Thymus (tissue), 11 donors: Measurements from ENCODE around the gene SYT15. TPM values are rescaled to one million over a fixed set of nuclear protein-coding genes. Genes with fewer than 3 reads are reported as not detected.

ENCODE experiments used
- DNase-seq, 9 donors: peaks; one replicate each; pipeline ENCODE4 v3.0.0-alpha.2; 2013; ENCODE audit warnings: low spot score in 9 of 9, low read depth in 6 of 9, missing footprints in 1 of 9
- H3K27ac ChIP-seq, 2 donors: one replicate each; pipeline ENCODE4 v1.5.1; 2013; ENCODE audit warnings: control low read depth in 1 of 2, low read depth in 1 of 2, low read length in 1 of 2, mild to moderate bottlenecking in 1 of 2, moderate library complexity in 1 of 2
- H3K27me3 ChIP-seq, 2 donors: one replicate each; pipeline ENCODE4 v1.5.1; 2013; ENCODE audit warnings: low read length in 1 of 2; ENCODE audit not compliant: control insufficient read depth in 2 of 2, insufficient read depth in 1 of 2
- H3K36me3 ChIP-seq, 2 donors: one replicate each; pipeline ENCODE4 v1.5.1; 2013; ENCODE audit warnings: low read length in 1 of 2, mild to moderate bottlenecking in 1 of 2, moderate library complexity in 1 of 2; ENCODE audit not compliant: control insufficient read depth in 2 of 2, insufficient read depth in 2 of 2
- H3K4me1 ChIP-seq, 2 donors: one replicate each; pipeline ENCODE4 v1.5.1; 2013; ENCODE audit warnings: low read length in 2 of 2; ENCODE audit not compliant: control insufficient read depth in 2 of 2, insufficient read depth in 2 of 2
- H3K4me3 ChIP-seq, 2 donors: one replicate each; pipeline ENCODE4 v1.5.1; 2013; ENCODE audit warnings: low read length in 2 of 2, control low read depth in 1 of 2, mild to moderate bottlenecking in 1 of 2
- H3K9me3 ChIP-seq, 2 donors: one replicate each; pipeline ENCODE4 v1.5.1; 2013; ENCODE audit warnings: low read length in 1 of 2, mild to moderate bottlenecking in 1 of 2; ENCODE audit not compliant: control insufficient read depth in 2 of 2, insufficient read depth in 1 of 2
- WGBS: extraction: QIAGEN DNeasy Blood & Tissue Kit; methylation state at CpG from one replicate; pipeline ENCODE4 v1.1.7; 2013; 5-methylcytosine and 5-hydroxymethylcytosine counted together
- polyA plus RNA-seq: library from polyadenylated mRNA; stranded (reverse); fragments of 200-250 nt; gene quantifications from one replicate; pipeline ENCODE4 v1.2.3, GENCODE V29; 2013
- total RNA-seq: library from RNA; stranded (reverse); fragments of 120-200 nt; gene quantifications from one replicate; pipeline ENCODE4 v1.2.4, GENCODE V29; 2013
- donor health status: healthy.

SYT15 gene
- total and polyA plus RNA-seq, 2 donors: 0.80 to 2.6 TPM

- Histone ChIP-seq H3K9me3 (no peaks in the 10 kb centered on the region), H3K27me3 (peaks cover 3 to 43% of the 10 kb centered on the region in 2 donors), H3K36me3 (no peaks in the 10 kb centered on the region), H3K4me1 (peaks cover 0 to 12% of the 10 kb centered on the region in 2 donors), H3K4me3 (no peak overlapping the region), H3K27ac (no peak overlapping the region)
- no peak for DNase-seq
- WGBS: 96% methylated on average over 14 of the region's 14 CpGs
These were observed 35.2 kb upstream of the SYT15 start for GRCh38 chr10:46543466-46544377.

DNA sequence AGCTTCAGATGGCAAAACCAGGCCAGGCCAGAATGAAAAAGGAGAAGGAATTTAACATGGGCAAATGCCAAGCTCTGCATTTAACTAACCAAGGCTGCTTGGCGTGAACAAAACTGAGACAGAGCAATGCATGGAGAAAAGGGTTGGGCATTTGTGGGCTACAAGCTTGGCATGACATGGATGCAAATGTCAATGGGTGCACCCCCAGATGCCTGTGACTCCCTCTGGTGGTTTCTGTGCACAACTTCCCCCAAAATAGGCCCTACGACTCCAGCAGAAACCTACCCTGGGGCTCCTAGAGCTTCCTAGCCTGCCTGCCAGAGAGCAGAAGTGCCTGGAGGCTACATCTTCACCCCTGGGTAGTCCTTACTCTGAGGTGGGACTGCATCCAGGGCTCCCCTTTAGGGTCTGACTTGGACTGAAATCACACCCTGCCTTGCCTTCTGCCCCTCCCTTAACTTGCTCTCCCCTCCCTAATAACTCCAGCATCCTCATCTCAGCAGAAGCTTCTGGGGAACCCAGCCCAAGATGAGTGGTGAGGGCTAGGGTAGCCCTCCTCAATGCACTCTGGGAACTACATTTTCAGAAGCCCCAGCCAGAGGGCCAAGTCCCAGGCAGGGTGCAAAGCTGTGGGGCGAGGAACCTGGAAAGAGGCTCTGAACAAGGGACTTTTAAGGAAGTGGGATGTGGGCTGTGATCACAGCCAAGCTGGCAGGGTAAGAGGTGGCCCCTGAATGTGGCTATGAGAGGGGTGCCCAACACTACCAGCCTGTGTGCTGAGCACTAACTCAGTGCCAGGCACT, 33.7 kb upstream of the SYT15 start:
- no peak overlapping the region for H3K4me3 ChIP-seq
- 73% methylated on average over 3 of the region's 3 CpGs for WGBS
- no peaks in the 10 kb centered on the region for H3K9me3 ChIP-seq
- no peaks in the 10 kb centered on the region for H3K36me3 ChIP-seq
- no peak overlapping the region for H3K27ac ChIP-seq
- H3K27me3 ChIP-seq: peaks cover 0 to 38% of the 10 kb centered on the region in 2 donors
- peaks cover 0 to 12% of the 10 kb centered on the region in 2 donors for H3K4me1 ChIP-seq
- DNase-seq: no peak

DNA sequence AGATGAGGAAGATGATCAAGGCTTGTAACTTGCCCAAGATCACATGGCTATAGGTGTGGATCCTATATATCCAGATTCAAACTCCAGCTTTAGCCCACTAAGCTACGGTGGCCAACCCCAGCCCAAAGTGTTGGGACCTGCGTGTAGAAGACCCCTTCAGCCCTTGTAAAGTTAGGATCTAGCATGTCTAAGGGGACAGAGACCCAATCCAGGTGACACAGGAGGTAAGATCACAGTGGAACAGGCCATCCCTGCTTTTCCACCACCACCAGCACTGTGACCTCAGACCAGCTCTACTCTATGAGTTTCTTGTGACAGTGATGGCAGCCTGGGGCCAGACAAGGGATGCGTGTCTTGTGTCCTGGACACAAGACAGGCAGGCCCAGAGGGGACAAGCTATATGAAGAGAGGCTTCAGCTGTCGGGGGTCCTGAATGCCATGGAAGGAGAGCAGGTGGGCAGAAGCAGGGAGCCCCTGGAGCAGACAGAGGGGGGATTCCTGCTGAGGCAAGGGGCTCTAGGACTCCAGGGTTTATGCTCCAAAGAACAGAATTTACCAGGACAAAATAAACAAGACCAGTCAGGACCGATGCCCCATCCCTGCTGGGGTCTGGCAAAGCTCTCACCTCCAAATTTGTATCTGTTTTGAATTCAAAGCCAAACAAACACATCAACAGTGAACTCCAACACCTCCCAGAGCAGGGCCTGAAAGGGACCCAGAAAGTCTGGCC, 32.9 kb upstream of the SYT15 start:
- no peak for DNase-seq
- WGBS: 87% methylated on average over 5 of the region's 5 CpGs
- peaks cover 0 to 8% of the 10 kb centered on the region in 2 donors for H3K4me1 ChIP-seq
- H3K9me3 ChIP-seq: no peaks in the 10 kb centered on the region
- peaks cover 0 to 33% of the 10 kb centered on the region in 2 donors for H3K27me3 ChIP-seq
- no peaks in the 10 kb centered on the region for H3K36me3 ChIP-seq
- H3K4me3 ChIP-seq: no peak overlapping the region
- H3K27ac ChIP-seq: no peak overlapping the region

DNA sequence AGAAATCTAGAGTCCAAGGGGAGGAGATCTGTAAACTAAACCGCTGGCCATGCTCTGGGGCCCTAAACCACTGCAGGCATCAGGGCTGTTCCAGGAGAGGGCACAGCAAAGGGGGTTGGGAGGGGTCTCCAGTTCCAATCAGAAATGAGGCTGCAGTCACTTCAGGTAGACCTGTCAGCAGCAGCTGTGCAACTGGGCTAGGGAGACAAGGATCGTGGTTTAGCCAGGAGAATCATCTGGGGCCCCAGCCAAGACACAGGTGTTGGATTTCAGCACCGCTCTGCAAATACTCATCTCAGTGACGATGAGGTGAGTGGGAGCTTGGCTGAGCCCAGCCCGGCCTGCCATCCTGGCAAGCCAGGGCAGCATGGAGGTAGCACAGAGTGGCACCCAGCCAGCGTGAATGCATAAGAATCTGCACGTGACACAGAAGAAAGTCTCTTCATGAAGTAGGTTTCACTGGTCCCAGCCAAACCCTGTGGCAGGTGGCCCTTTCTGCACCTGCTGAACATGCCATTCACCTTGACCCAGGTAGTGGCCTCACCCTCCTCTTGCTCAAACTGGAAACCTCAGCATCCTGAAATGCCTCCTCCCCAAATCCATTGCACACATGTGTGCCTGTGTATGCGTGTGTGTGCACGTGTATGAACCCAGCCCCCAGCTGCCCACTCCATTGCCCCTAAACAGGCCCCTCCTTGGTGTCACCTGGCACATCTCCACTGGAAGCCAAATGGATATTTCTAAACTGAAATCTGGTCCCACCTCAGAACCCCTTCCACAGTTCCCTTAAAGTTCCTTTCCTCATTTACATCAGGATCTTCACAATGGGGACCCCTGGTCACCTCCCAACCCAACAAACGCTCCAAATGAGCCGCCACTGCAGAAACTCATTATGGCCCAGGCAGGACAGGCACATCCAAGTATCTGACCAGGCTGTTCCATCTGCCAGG, 32.1 kb upstream of the SYT15 start:
- no peaks in the 10 kb centered on the region for H3K36me3 ChIP-seq
- H3K27ac ChIP-seq: no peak overlapping the region
- H3K4me1 ChIP-seq: peaks cover 0 to 8% of the 10 kb centered on the region in 2 donors
- H3K27me3 ChIP-seq: peaks cover 0 to 29% of the 10 kb centered on the region in 2 donors
- DNase-seq: no peak
- 79% methylated on average over 11 of the region's 11 CpGs for WGBS
- no peak overlapping the region for H3K4me3 ChIP-seq
- H3K9me3 ChIP-seq: no peaks in the 10 kb centered on the region

- WGBS: 82% methylated on average over 11 of the region's 11 CpGs
- Histone ChIP-seq H3K4me1 (peaks cover 0 to 8% of the 10 kb centered on the region in 2 donors), H3K4me3 (no peak overlapping the region), H3K27ac (no peak overlapping the region), H3K27me3 (peaks cover 0 to 30% of the 10 kb centered on the region in 2 donors), H3K36me3 (no peaks in the 10 kb centered on the region), H3K9me3 (no peaks in the 10 kb centered on the region)
- no peak for DNase-seq
These were observed 31.1 kb upstream of the SYT15 start for GRCh38 chr10:46547541-46548497.

GRCh38 chr10:46548498-46549090, 30.3 kb upstream of the SYT15 start:
- WGBS: 90% methylated on average over 7 of the region's 7 CpGs
- DNase-seq: no peak
- Histone ChIP-seq H3K36me3 (no peaks in the 10 kb centered on the region), H3K4me3 (no peak overlapping the region), H3K27me3 (peaks cover 0 to 28% of the 10 kb centered on the region in 2 donors), H3K9me3 (no peaks in the 10 kb centered on the region), H3K27ac (no peak overlapping the region), H3K4me1 (peaks cover 0 to 8% of the 10 kb centered on the region in 2 donors)

GRCh38 chr10:46549171-46550075, 29.5 kb upstream of the SYT15 start:
- 91% methylated on average over 31 of the region's 31 CpGs for WGBS
- Histone ChIP-seq H3K4me3 (no peak overlapping the region), H3K27me3 (peaks cover 0 to 36% of the 10 kb centered on the region in 2 donors), H3K27ac (no peak overlapping the region), H3K9me3 (no peaks in the 10 kb centered on the region), H3K36me3 (no peaks in the 10 kb centered on the region), H3K4me1 (peaks cover 0 to 8% of the 10 kb centered on the region in 2 donors)
- no peak for DNase-seq
